ENCODE measurements around the gene STAC2. TPM values are rescaled to one million over a fixed set of nuclear protein-coding genes. Genes with fewer than 3 reads are reported as not detected.
A peak's percentile ranks its signal among the peaks of the same experiment; 100 is the strongest.

Gene STAC2
- total RNA-seq, 2 donors from 2014 or later: 0.11 to 0.15 TPM

GRCh38 chr17:39187152-39187830 is 38.5 kb downstream of the STAC2 start:
- no peaks in the 10 kb centered on the region for H3K36me3 ChIP-seq
- peak overlapping the region; percentile 85 for H3K27ac ChIP-seq
- H3K27me3 ChIP-seq: no peaks in the 10 kb centered on the region
- H3K9ac ChIP-seq (ENCODE audit: low read depth in 2 of 2, low read length in 2 of 2): peak overlapping the region; percentile 18 to 43
- H3K9me3 ChIP-seq: no peaks in the 10 kb centered on the region
- TF ChIP-seq, protein P1, sequence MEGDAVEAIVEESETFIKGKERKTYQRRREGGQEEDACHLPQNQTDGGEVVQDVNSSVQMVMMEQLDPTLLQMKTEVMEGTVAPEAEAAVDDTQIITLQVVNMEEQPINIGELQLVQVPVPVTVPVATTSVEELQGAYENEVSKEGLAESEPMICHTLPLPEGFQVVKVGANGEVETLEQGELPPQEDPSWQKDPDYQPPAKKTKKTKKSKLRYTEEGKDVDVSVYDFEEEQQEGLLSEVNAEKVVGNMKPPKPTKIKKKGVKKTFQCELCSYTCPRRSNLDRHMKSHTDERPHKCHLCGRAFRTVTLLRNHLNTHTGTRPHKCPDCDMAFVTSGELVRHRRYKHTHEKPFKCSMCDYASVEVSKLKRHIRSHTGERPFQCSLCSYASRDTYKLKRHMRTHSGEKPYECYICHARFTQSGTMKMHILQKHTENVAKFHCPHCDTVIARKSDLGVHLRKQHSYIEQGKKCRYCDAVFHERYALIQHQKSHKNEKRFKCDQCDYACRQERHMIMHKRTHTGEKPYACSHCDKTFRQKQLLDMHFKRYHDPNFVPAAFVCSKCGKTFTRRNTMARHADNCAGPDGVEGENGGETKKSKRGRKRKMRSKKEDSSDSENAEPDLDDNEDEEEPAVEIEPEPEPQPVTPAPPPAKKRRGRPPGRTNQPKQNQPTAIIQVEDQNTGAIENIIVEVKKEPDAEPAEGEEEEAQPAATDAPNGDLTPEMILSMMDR (IDR thresholded peaks at IDR 0.05): no peak
- peaks cover 5% of the 10 kb centered on the region for H3K4me1 ChIP-seq
- DNase-seq: peak; percentile 74
- intact Hi-C loops (cut with DNase I): no loop called here
- H3K4me3 ChIP-seq: no peak overlapping the region

GRCh38 chr17:39186481-39187002 is 39.2 kb downstream of the STAC2 start:
- TF ChIP-seq, protein P1 (IDR thresholded peaks at IDR 0.05): no peak
- no peaks in the 10 kb centered on the region for H3K9me3 ChIP-seq
- peak overlapping the region; percentile 26 to 43 for H3K9ac ChIP-seq (ENCODE audit: low read depth in 2 of 2, low read length in 2 of 2)
- intact Hi-C loops (cut with DNase I): no loop called here
- H3K4me3 ChIP-seq: no peak overlapping the region
- DNase-seq: peak; percentile 51
- H3K4me1 ChIP-seq: peaks cover 5% of the 10 kb centered on the region
- no peaks in the 10 kb centered on the region for H3K36me3 ChIP-seq
- no peaks in the 10 kb centered on the region for H3K27me3 ChIP-seq
- peak overlapping the region; percentile 85 for H3K27ac ChIP-seq

DNA sequence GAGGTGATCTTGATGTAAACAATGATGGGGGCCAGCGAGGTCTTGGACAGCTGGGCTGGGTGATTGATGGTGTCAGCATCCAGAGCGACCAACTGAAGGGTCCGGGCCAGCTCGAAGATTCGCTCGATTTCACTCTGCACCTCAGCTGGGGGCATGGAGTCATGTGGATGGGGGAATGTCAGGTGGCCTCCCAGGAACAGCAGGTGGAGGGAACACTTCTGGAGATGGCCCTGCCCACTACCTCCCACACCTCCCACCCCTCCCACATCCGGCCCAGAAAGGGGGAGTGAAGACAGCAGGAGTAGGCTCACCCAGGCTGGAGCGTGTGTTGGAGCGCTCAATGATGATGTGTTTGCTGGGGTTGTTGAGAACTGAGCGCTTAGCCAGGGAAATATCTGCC is 42.0 kb downstream of the STAC2 start:
- Histone ChIP-seq H3K36me3 (no peaks in the 10 kb centered on the region), H3K9ac (ENCODE audit: low read depth in 2 of 2, low read length in 2 of 2) (no peak overlapping the region), H3K4me3 (no peak overlapping the region), H3K4me1 (peaks cover 5% of the 10 kb centered on the region), H3K27me3 (no peaks in the 10 kb centered on the region), H3K27ac (no peak overlapping the region), H3K9me3 (no peaks in the 10 kb centered on the region)
- intact Hi-C loops (cut with DNase I): no loop called here
- DNase-seq: no peak
- TF ChIP-seq, protein P1 (IDR thresholded peaks at IDR 0.05): no peak

- Histone ChIP-seq H3K27ac (no peak overlapping the region), H3K9ac (ENCODE audit: low read depth in 2 of 2, low read length in 2 of 2) (no peak overlapping the region), H3K9me3 (no peaks in the 10 kb centered on the region), H3K36me3 (no peaks in the 10 kb centered on the region), H3K4me3 (no peak overlapping the region), H3K4me1 (peaks cover 5% of the 10 kb centered on the region), H3K27me3 (no peaks in the 10 kb centered on the region)
- no peak for DNase-seq
- intact Hi-C loops (cut with DNase I): no loop called here
- TF ChIP-seq, protein P1 (IDR thresholded peaks at IDR 0.05): no peak
Measured at GRCh38 chr17:39183045-39183444, 42.7 kb downstream of the STAC2 start.

DNA sequence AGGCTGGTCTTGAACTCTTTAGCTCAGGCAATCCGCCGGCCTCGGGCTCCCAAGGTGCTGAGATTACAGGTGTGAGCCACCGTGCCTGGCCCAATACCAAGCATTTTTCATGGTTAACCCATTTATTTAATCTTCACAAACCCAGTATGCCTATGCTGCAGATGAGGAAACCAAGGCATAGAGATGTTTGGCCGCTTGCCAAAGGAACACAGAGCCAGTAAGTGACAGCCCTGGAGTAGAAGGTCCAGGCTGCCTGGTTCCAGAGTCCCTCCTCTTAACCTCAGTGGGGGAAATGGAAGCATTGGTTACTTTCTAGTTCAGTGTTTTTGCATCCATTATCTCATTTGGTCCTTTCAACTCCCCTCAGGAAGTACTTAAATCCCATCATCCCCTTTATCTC is 44.4 kb downstream of the STAC2 start:
- Histone ChIP-seq H3K9ac (ENCODE audit: low read depth in 2 of 2, low read length in 2 of 2) (no peak overlapping the region), H3K4me3 (no peak overlapping the region), H3K9me3 (no peaks in the 10 kb centered on the region), H3K27me3 (no peaks in the 10 kb centered on the region), H3K27ac (no peak overlapping the region), H3K4me1 (no peaks in the 10 kb centered on the region), H3K36me3 (no peaks in the 10 kb centered on the region)
- no peak for DNase-seq
- intact Hi-C loops (cut with DNase I): no loop called here
- TF ChIP-seq, protein P1 (IDR thresholded peaks at IDR 0.05): no peak

All from colonic mucosa (tissue), 4 donors.